Measurements from ENCODE around the gene MAP10. TPM values are rescaled to one million over a fixed set of nuclear protein-coding genes. Genes with fewer than 3 reads are reported as not detected.

The MAP10 gene
- total and polyA plus RNA-seq, 2 experiments from 2014 or later = 5.8 to 14.7 TPM

GRCh38 chr1:232845406-232845955, 40.3 kb downstream of the MAP10 start:
- no peak overlapping the region for H3K4me3 ChIP-seq
- H3K4me1 ChIP-seq (ENCODE audit: low read depth) = no peaks in the 10 kb centered on the region
- no peak for TF ChIP-seq CTCF (IDR thresholded peaks at IDR 0.05; ENCODE audit: low read depth, low read length)
- H3K36me3 ChIP-seq = no peaks in the 10 kb centered on the region
- H3K27me3 ChIP-seq = no peaks in the 10 kb centered on the region
- no peak overlapping the region for H3K27ac ChIP-seq
- DNase-seq (ENCODE audit: low read depth in 1 of 2, low spot score in 1 of 2) = no peak
- H3K9me3 ChIP-seq (ENCODE audit: low read depth) = no peaks in the 10 kb centered on the region

GRCh38 chr1:232851532-232851931, 46.3 kb downstream of the MAP10 start:
- Histone ChIP-seq H3K27me3 (no peaks in the 10 kb centered on the region), H3K4me1 (ENCODE audit: low read depth) (no peaks in the 10 kb centered on the region), H3K27ac (no peak overlapping the region), H3K4me3 (no peak overlapping the region), H3K36me3 (no peaks in the 10 kb centered on the region), H3K9me3 (ENCODE audit: low read depth) (no peaks in the 10 kb centered on the region)
- TF ChIP-seq CTCF (IDR thresholded peaks at IDR 0.05; ENCODE audit: low read depth, low read length) = no peak
- DNase-seq (ENCODE audit: low read depth in 1 of 2, low spot score in 1 of 2) = no peak

- H3K36me3 ChIP-seq = no peaks in the 10 kb centered on the region
- H3K4me3 ChIP-seq = no peak overlapping the region
- H3K4me1 ChIP-seq (ENCODE audit: low read depth) = no peaks in the 10 kb centered on the region
- no peak overlapping the region for H3K27ac ChIP-seq
- no peaks in the 10 kb centered on the region for H3K27me3 ChIP-seq
- H3K9me3 ChIP-seq (ENCODE audit: low read depth) = no peaks in the 10 kb centered on the region
- DNase-seq (ENCODE audit: low read depth in 1 of 2, low spot score in 1 of 2) = peak in 1 of 2 donors; percentile 75
- TF ChIP-seq CTCF (IDR thresholded peaks at IDR 0.05; ENCODE audit: low read depth, low read length) = no peak
Observed at GRCh38 chr1:232853994-232854797, 49.0 kb downstream of the MAP10 start.

- DNase-seq (ENCODE audit: low read depth in 1 of 2, low spot score in 1 of 2) = no peak
- Histone ChIP-seq H3K27ac (no peak overlapping the region), H3K9me3 (ENCODE audit: low read depth) (no peaks in the 10 kb centered on the region), H3K4me1 (ENCODE audit: low read depth) (peaks cover 2% of the 10 kb centered on the region), H3K36me3 (no peaks in the 10 kb centered on the region), H3K4me3 (no peak overlapping the region), H3K27me3 (no peaks in the 10 kb centered on the region)
- TF ChIP-seq CTCF (IDR thresholded peaks at IDR 0.05; ENCODE audit: low read depth, low read length) = no peak
Observed at GRCh38 chr1:232854798-232855159, 49.6 kb downstream of the MAP10 start.

GRCh38 chr1:232856541-232856940, 51.3 kb downstream of the MAP10 start:
- no peak for TF ChIP-seq CTCF (IDR thresholded peaks at IDR 0.05; ENCODE audit: low read depth, low read length)
- no peak overlapping the region for H3K27ac ChIP-seq
- no peak overlapping the region for H3K4me3 ChIP-seq
- peaks cover 8% of the 10 kb centered on the region for H3K4me1 ChIP-seq (ENCODE audit: low read depth)
- H3K36me3 ChIP-seq = no peaks in the 10 kb centered on the region
- no peaks in the 10 kb centered on the region for H3K27me3 ChIP-seq
- no peak for DNase-seq (ENCODE audit: low read depth in 1 of 2, low spot score in 1 of 2)
- no peaks in the 10 kb centered on the region for H3K9me3 ChIP-seq (ENCODE audit: low read depth)

Other genes starting within 250 kb of the MAP10 start
- 107 and 143 TPM in 2 replicates for gene SIPA1L2, start 175.3 kb upstream of the MAP10 start, total RNA-seq
- gene SIPA1L2, start 175.3 kb upstream of the MAP10 start, polyA plus RNA-seq = 57.1 and 82.1 TPM in 2 replicates
- 37.5 and 42.4 TPM in 2 replicates for gene NTPCR, start 145.2 kb downstream of the MAP10 start, total RNA-seq
- 154 and 228 TPM in 2 replicates for gene NTPCR, start 145.2 kb downstream of the MAP10 start, polyA plus RNA-seq